Measurements from ENCODE around the gene MESP1.
A peak's percentile ranks its signal among the peaks of the same experiment; 100 is the strongest.
"Not testable (repeated sequence)": the region's sequence is repeated elsewhere in the genome, so short reads cannot be mapped to it uniquely, and the experiment has no call there.

The MESP1 gene, protein sequence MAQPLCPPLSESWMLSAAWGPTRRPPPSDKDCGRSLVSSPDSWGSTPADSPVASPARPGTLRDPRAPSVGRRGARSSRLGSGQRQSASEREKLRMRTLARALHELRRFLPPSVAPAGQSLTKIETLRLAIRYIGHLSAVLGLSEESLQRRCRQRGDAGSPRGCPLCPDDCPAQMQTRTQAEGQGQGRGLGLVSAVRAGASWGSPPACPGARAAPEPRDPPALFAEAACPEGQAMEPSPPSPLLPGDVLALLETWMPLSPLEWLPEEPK

DNA sequence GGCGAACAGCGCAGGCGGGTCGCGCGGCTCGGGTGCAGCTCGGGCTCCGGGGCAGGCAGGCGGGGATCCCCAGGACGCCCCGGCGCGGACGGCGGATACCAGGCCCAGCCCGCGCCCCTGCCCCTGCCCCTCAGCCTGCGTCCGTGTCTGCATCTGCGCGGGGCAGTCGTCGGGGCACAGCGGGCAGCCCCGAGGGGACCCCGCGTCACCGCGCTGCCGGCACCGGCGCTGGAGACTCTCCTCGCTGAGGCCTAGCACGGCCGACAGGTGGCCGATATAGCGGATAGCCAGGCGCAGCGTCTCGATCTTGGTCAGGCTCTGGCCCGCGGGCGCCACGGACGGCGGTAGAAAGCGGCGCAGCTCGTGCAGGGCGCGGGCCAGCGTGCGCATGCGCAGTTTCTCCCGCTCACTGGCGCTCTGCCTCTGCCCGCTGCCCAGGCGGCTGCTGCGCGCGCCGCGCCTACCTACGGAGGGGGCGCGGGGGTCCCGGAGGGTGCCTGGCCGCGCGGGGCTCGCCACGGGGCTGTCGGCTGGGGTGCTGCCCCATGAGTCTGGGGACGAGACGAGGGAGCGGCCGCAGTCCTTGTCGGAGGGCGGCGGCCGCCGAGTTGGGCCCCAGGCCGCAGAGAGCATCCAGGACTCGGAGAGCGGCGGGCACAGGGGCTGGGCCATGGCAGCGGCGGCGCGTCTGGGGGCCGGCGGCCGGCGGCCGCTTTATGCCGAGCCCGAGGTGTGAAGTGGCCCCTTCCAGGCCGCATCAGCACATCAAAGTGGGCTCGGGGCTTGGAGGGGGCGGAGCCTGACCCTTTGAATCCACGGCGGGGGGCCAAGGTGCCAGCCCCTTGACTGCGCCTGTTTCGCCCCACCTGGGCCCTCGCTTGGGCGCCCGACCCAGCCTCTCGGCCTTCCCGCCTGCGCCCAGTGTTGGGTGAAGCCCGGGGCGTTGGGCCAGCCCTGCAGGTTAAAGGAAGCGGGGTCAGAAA lies at the start of gene MESP1:
Gene MESP1 (minus strand): TSS at position 690 of the 983 bp plus-strand sequence. CDS start 18 bp downstream, at position 672.
- peak; percentile 56 for DNase-seq

DNA sequence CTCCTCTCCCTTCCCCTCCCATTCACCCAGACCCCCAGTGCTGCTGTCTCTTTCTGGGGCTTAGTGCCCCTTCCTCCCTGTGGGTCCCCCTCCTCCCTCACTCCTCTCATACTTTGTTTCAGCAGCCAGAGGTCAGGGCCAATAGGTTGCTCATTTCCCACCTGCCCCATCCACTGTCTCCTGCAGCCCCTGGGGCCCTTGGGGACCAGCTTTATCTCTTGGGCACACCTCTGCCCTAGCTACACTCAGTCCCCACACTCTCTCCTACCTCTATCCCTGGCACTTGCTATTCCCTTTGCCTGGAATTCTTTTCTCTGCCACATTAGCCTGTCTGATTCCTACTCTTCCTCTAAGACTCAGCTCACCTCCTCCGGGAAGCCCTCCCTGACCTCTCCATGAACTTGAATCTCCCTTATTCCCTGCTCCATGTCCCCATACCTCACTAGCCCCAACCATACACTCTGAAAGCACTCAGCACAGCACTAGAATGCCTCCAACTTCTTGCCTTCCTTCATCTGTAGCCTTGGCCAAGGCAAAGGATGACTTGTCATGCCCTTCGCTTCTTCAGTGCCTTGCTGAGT lies 49.0 kb upstream of the MESP1 start:
- DNase-seq, result no peak

DNA sequence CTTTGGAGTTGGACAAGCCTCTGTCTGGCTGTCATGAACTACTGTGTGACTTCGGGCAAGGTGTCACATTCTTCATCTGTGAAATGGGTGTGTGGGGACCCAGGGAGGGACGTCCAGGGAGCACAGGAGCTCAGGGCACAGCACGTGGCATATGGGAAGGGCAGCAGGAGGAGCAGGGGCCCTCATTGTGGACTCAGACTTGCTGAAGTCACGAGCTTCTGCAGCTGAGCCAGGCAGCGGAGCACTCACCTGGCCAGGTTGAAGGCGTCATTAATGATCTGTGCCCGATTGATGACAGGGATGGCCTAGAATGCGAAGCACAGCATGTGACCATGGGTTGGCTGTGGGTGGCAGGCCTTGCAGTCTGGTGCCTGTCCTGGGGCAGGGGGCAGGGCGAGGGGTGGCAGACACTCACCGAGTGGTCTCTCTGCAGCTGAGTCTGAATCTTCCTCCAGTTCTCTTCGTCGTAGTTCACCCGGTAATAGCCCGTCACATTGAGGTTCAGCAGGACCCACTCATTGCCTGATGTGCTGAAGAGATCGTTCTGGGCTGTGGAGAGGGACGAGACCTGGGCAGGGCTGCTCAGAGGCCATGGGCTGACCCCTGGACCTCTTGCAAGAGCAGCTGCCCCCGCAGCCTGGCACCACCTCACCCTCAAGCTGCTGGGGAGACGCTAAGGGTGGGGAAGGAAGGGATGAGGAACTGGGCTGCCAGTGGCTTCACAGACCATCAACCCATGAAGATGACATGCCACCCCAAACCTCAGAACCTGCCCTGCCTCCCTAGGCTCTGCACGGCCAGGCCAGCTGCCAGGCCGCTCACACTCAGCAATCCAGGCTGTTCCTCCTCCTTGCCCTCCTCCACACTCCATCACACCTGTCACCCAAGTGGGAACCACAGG lies 48.2 kb upstream of the MESP1 start:
- DNase-seq, result no peak

DNA sequence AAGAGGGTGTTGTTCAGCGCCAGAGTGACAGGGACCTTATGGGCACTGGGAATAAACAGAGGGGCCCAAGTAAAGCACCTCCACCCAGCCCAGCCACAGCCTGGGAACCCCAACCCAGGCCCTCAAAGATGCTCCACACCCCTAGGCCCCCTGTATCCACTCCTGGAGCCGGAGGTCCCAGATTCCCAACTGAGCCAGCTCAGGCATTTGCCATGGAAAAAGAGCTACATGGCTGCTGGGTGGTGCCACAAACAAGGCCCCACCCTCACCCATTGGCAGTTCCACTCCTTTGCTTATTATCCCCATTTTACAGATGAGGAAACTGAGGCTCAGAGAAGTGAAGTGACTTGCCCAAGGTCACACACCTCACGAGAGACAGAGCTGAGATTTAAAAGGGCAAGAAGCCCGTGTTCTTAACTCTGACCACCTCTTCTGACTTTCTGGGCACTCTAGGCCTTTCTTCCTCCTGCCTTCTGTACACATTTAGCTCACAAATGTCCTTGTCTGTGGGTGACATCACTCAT lies 46.7 kb upstream of the MESP1 start:
- no peak for DNase-seq

DNA sequence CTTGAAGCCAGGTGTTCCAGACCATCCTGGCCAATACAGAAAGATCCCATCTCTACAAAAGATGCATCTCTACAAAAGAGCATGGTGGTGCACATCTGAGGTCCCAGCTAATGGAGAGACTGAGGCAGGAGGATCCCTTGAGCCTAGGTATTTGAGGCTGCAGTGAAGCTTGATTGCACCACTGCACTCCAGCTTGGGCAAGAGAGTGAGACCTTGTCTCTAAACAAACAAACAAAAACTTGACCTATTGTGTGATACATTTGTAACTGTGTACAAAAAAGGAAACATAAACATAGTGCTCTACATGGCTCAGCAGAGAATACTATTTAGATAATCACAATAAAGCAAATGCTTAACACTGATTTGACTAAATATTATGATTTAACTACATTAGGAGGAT lies 44.9 kb upstream of the MESP1 start:
- DNase-seq, result no peak

DNA sequence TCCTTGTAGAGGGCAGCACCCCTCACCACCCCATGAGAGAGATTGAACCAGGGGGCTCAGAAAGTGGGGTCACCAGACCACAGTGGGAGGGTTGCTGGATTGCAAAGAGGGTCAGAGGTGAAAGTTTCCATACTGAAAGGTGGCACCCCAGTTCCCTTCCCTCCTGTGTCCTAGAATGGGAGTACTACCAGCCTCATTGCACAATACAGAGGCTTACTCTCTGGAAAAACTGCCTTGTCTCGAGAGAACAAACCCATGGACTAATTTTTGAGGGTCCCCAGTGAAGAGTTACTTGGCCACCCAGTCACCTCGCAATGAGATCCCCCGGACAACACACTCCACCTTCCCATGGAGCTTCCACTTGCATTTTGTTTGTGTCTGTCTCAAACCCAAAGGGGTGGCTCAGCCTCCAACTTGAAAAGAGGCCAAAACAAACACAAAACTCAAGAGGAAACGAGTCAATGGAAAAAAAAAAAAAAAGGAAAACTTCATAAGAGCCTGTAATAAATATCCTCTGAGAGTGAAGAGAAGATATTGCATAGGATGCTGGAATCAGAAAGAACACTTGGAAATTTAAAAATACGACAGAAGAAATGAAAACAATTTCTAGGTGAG lies 43.7 kb upstream of the MESP1 start:
- DNase-seq, result no peak

DNA sequence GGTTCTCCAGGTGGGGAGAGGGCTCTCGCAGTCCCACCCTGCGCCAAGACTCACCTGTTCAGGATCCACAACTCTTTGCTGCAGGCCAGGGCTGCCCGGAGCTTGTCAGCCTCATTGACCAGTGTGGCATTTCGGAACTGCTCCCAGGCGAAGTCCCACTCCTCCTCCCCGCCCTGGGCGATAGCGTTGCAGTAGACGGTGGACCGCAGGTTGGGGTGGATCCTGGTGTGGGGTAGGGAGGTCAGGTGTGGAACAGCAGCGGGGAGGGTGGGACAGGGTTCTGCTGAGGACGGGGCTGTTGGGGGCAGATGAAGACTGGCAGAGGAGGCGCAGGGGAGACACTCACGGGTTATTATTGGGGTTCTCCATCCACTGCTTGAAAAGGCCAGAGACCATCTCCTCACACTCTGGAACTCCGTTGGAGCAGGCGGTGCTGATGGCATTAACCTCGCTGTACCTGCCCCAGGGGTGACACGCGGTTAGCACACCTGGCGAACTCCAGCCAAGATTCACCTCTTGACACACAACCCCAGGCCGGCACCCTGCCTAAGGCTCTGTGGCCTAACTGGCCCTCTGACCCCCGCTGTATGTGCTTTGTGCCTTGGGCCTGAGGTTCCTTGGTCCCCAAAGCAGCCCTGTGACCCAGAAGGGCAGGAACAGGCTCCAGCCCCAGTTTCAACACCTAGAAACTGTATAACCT lies 41.2 kb upstream of the MESP1 start:
- no peak for DNase-seq

DNA sequence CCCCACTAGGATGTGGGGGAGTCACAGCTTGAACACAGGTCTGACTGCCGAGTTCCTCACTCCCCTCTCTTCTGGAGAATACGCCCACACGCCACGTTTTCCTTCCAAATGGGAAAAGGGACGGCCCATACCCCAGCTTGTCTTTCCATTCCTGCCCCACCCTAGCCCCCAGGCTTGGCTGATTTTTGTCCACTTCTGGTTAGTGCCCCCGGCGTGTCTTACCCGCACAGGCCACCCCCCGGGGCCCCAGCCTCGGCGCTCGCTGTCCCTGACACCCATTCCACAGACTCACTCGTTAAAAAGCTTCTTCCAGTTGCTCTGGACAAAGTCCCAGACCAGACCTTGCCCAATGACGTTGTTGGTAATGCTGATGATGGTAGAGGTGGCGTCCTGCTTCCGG lies 39.6 kb upstream of the MESP1 start:
- no peak for DNase-seq

DNA sequence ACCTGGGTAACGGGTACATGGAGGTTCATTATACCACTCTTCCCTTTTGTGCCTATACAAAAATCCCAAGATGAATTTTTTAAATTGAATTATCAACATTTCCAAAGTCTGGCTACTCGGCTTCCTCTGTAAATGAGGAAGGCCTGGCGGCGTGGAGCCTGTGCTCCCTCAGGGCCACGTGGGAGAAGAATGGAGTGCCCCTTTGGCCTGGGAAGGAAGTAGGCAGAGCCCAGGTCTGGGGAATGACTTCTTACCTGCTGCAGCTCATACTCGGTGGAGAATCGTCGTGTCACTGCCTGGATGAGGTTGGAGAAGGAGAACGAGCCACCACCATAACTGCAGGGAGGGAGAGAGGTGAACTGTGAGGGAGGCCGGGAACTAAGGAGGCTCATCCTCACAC lies 39.2 kb upstream of the MESP1 start:
- no peak for DNase-seq

DNA sequence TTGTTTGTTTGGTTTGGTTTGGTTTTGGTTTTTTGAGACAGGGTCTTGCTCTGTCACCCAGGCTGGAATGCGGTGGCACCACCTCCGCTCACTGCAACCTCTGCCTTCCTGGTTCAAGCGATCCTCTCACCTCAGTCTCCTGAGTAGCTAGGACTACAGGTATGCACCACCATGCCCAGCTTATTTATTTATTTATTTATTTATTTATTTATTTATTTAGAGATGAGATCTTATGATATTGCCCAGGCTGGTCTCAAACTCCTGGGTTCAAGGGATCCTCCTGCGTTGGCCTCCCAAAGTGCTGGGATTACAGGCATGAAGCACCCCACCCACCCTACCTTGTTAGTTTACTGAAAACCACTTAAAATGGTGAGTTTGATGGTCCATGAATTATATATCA lies 37.5 kb upstream of the MESP1 start:
- DNase-seq, result not testable (repeated sequence)

DNA sequence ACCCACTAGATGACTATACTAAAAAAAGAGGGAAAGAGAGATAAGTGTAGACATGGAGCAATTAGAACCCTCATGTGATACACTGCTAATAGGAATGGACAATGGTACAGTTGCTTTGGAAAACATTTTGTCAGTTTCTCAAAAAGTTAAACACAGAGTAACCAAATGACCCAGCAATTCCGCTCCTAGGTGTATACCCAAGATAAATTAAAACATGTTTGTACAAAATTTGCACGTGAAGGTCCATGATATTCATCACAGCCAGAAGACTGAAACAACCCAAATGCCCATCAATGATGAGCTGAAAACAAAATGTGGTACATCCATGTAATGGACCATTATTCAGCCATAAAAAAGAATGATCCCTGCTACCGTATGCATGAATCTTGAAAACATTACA lies 36.9 kb upstream of the MESP1 start:
- DNase-seq, result no peak

DNA sequence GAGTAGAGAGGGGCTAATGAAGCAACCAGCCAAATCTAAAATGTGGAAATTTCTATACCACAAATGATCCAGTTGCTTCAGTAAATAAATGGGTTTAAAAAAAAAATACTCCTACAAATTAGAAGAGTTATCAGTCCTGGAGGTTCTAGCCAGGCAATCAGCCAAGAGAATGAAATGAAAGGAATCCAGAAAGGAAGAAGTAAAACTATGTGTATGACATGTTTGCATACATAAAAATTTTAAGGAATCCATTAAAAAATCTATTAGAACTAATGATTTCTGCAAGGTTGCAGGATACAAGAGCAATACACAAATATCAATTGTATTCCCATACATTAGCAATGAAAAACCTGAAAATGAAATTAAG lies 34.7 kb upstream of the MESP1 start:
- no peak for DNase-seq

DNA sequence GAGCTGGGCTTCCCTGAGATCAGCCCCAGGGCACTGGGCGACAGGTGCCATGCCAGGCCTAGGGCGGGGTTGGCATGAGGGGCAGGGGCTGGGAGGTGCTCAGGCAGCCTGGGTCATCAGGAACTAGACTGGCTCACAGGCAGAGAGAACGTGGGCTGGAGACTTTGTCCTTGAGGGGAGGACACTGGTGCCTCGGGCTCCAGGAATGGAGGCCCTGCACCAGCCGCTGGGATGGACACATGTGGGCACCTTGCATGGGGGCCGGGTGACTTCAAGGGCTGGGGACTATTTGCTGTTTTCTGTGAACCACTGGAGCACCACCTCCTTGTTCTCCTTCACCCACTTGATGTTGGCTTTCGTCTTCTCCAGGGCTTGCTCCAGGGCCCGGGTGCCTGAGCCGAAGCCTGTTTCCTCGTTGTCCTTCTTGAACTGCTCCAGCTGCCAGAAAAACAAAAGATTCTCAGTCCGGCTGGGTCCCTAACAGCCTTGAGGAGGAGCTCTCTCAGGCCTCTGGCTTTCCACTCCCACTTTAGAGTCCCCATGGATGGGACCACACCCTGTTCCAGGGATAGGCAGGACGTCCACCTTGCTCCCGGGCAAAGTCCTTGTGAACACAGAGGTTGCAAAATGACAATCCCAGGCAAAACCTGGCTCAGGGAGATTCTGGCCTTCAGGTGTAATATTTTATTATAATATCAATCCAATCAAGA lies 34.2 kb upstream of the MESP1 start:
- DNase-seq, result no peak

DNA sequence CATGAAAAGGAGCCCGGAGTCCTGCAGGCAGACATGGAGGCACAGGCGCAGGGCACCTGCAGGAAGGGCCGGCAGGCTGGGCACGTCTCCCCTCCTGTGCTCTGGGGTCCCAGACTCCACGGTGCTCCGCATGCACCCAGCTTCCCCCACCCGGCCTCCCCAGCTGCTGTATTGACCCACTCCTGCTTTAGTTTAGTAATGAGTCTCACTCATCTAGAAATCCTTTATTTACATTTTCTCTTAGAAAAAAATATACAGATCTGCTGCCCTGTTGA lies 33.6 kb upstream of the MESP1 start:
- no peak for DNase-seq

DNA sequence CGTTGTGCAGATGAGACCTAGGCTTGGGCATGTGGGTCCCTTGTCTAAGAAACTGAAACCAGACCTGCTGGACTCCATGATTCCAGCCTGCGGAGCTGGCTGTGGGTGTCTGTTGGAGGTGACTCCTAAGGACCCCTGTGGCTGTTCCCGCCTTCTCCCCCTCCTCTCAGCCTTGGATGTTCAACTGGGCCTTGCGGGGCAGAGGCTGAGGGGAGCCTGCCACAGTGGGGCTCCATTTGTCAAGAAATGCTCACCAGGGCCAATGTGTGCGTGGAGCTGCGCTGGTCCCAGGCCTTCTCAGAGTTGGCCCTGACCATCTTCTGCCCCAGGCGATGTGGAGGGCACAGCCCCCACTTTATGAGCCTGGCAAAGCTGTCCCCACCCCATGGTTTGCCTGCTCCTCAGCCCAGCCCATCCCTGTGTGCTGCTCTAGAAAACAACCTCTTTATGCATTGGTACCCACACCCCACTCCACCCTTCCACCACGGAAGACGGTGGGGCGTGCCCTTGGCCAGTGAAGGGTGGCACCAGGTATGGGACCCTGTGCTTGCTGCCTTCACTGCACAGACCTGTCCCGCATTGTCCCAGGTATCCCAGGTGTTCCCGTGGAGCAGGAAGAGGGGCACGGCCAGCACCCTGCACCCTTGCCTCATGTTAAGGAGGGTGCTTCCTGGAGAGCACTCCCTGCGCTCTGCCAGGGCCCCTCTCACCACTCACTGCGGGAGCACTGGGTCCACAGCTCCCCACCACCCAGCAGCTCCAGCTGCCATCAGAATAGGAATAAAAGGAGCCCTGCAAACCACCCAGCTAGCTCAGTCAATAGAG lies 33.0 kb upstream of the MESP1 start:
- DNase-seq, result no peak

DNA sequence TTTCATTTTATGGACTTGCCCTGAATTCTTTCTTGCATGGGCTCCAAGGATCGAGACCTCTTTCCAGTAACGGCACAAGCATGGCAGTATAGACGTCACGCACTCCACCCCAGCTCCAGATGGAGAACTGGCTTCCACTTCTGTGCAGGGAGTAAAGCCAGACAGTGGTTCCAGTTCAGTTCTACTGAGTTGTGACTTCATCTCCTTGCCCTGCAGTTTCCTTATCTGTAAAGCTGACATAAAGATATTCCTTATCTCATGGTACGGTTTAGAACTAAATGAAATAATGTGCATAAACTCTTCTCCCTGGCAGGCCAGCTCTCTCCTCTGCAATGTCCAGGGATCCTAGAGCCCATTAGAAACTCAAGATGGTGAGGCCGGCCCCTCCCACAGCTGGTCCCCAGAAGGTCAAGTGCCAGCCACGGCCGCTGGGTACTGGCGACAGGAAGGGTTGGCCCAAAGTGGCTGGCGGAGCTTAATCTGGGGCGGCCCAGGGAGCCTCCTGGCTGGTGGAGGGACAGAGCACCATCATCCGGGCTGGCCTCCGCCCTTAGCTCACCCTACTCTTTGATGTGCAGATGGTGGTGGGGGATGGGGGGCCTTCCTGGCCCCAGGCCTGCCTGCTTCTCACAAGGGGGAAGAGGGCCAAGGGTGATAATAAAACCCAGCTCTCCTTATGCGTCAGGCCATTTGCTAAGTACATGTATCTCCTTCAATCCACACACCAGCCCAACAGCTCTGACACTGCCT lies 32.2 kb upstream of the MESP1 start:
- peak; percentile 30 for DNase-seq

DNA sequence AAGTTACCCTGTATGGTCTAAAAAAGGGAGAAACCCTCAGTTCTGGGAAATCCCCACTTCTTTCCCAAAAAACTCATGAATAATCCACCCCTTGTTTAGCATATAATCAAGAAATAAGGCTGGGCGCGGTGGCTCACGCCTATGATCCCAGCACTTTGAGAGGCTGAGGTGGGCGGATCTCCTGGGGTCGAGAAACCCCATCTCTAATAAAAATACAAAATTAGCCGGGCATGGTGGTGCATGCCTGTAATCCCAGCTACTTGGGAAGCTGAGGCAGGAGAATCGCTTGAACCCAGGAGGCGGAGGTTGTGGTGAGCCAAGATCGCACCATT lies 31.5 kb upstream of the MESP1 start:
- not testable (repeated sequence) for DNase-seq

DNA sequence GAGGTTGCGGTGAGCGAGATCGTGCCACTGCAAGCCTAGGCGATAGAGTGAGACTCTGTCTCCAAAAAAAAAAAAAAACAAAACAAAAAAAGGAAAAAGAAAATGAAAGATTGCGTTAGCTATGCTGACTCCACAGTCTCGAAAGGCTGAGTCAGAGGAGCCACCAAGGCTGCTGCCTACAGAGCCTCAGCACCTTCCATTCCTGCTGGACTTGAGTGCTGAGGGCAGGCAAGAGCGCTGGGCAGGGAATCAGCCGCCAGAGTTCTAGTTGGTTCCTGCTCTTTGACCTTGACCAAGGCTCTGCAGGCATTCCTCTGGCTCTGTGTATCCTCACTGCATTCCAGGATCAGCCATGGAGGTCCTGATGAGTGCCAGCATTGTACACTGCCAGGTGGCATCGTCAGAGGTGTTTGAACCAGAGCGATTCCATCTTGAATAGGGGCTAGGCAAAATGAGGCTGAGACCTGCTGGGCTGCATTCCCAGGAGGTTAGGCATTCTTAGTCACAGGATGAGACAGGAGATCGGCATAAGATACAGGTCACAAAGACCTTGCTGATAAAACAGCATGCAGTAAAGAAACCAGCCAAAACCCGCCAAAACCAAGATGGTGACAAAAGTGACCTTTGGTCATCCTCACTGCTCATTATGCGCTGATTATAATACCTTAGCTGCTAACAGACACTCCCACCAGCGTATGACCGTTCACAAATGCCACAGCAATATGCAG lies 31.0 kb upstream of the MESP1 start:
- DNase-seq, result no peak

DNA sequence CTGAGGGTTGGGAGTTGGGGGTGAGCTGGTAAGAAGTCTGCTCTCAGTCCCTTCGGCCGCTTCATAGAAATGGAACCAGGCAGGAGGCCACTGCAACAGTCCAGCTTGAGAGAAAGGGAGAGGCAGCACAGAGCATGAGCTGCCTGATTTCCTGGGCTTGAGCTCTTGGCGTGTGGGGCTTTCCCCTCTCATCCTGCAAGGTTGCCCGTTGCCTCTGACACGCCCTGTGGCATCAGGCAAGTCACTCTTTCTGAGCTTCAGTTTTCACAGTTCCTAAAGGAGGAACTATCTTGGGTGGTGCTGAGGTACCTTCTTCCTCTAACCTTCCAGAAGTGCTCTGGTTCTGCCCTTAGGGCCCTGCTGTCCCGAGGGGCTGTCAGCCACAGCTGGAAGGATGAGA lies 30.0 kb upstream of the MESP1 start:
- DNase-seq, result no peak

Data from DMS 273 treated with DMSO at 0.1 percent for 48 hours (cell line).